HCT116 (cell line): ENCODE results near the gene WDR44.
"Not testable (repeated sequence)": the region's sequence is repeated elsewhere in the genome, so short reads cannot be mapped to it uniquely, and the experiment has no call there.

Source experiments
- POLR2A ChIP-seq: IDR thresholded peaks from 2 replicates; pipeline ENCODE4 v1.7.0; 2011; ENCODE audit warnings: borderline replicate concordance; ENCODE audit not compliant: insufficient read depth, insufficient read length; ENCODE audit errors: extremely low read depth
- POLR2AphosphoS5 ChIP-seq: IDR thresholded peaks from 2 replicates; pipeline ENCODE4 v1.6.1; 2011; ENCODE audit warnings: mild to moderate bottlenecking, low read depth, low read length, moderate library complexity
- YY1 ChIP-seq: IDR thresholded peaks from 2 replicates; pipeline ENCODE4 v1.6.1; 2011; ENCODE audit warnings: low read length, low read depth, moderate library complexity, mild to moderate bottlenecking; ENCODE audit not compliant: insufficient replicate concordance; ENCODE audit errors: extremely low read depth

DNA sequence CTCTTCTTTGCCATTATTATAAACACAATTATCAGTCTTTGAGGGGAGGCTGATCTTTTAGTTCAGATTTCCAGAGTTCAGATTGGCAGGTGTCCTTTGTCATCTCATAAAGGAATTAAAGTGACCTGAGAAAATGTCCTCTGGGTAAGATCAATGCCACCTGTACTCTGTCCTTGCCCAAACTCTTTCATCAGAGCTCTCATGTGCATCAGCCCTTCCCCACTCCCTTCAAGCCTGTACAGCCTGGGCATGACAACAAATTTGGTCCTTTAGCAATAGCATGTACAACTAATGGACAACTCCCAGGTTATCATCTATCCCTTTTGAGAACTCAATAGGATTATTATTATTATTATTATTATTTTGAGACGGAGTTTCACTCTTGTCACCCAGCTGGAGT is 140.8 kb downstream of the WDR44 start:
- not testable (repeated sequence) for TF ChIP-seq POLR2AphosphoS5, YY1, POLR2A
